Sigmoid colon (tissue), 7 donors: ENCODE data around the gene FHOD3. TPM values are rescaled to one million over a fixed set of nuclear protein-coding genes. Genes with fewer than 3 reads are reported as not detected.

Experiments used
- DNase-seq: peaks from one replicate; pipeline ENCODE4 v3.0.0-alpha.2; 2019
- H3K27ac ChIP-seq, 4 donors: fragments of 200-600 bp; sonication (generic); one replicate each; pipeline ENCODE4 v1.5.1; 2016 to 2019; ENCODE audit warnings: mild to moderate bottlenecking in 1 of 4
- H3K27me3 ChIP-seq, 3 donors: fragments of 200-600 bp; sonication (generic); one replicate each; pipeline ENCODE4 v1.5.1; 2019; ENCODE audit warnings: mild to moderate bottlenecking in 1 of 3
- H3K36me3 ChIP-seq, 4 donors: fragments of 200-600 bp; sonication (generic); one replicate each; pipeline ENCODE4 v1.5.1; 2016 to 2019
- H3K4me1 ChIP-seq, 4 donors: fragments of 200-600 bp; sonication (generic); one replicate each; pipeline ENCODE4 v1.5.1; 2017 to 2019
- H3K4me3 ChIP-seq, 4 donors: fragments of 200-600 bp; sonication (generic); one replicate each; pipeline ENCODE4 v1.5.1; 2017 to 2019; ENCODE audit warnings: mild to moderate bottlenecking in 2 of 4, moderate library complexity in 1 of 4
- H3K9me3 ChIP-seq, 4 donors: fragments of 200-600 bp in 3 of 4; sonication (generic) in 3 of 4; one replicate each; pipeline versions ENCODE4 v1.5.1 to v1.6.1; 2013 to 2019
- EP300 ChIP-seq, 4 donors: sonication (generic); formaldehyde crosslinking; IDR thresholded peaks; one replicate each; pipeline ENCODE4 v1.6.1; 2017; ENCODE audit warnings: antibody characterized with exemption in 4 of 4
- POLR2A ChIP-seq, 2 donors: fragments of 450-650 bp; IDR thresholded peaks; one replicate each; pipeline ENCODE4 v1.6.1; 2016; ENCODE audit warnings: antibody characterized with exemption in 2 of 2, mild to moderate bottlenecking in 2 of 2, moderate library complexity in 2 of 2
- POLR2AphosphoS5 ChIP-seq, 4 donors: sonication (generic); formaldehyde crosslinking; IDR thresholded peaks; one replicate each; pipeline ENCODE4 v1.6.1; 2017; ENCODE audit warnings: antibody characterized with exemption in 4 of 4
- WGBS, 2 donors: extraction: QIAGEN DNeasy Blood & Tissue Kit; methylation state at CpG; one replicate each; pipeline ENCODE4 v1.1.7; 2013; 5-methylcytosine and 5-hydroxymethylcytosine counted together
- intact Hi-C: fragments of 100-400 bp; cut with DNase I; formaldehyde crosslinking; loops from one replicate; pipeline ENCODE4 v1.15.1; 2023
- polyA plus RNA-seq, 3 donors: library from polyadenylated mRNA; stranded (reverse); fragments of 200-250 nt; gene quantifications; one replicate each; pipeline ENCODE4 v1.2.3, GENCODE V29; 2013
- total RNA-seq, 4 donors: library from RNA; depleted of rRNA; stranded (reverse); fragments of >200 nt; gene quantifications; one replicate each; pipeline ENCODE4 v1.1.0, GENCODE V29; 2016
- TF ChIP-seq, protein P1 (sequence below), 4 experiments: fragments of 450-650 bp in 3 of 4; fragments of 200-600 bp in 1 of 4; IDR thresholded peaks; one replicate each; pipeline ENCODE4 v1.5.1; 2016 to 2019; ENCODE audit warnings: antibody characterized with exemption in 4 of 4, mild to moderate bottlenecking in 3 of 4, moderate library complexity in 2 of 4
- donor health status: healthy with polysubstance abuse.
- donor health status: Bipolar disorder and iron deficiency.
- donor health status: healthy.

Gene FHOD3
- total and polyA plus RNA-seq, 7 donors = 1.2 to 24.9 (median 9.5) TPM

DNA sequence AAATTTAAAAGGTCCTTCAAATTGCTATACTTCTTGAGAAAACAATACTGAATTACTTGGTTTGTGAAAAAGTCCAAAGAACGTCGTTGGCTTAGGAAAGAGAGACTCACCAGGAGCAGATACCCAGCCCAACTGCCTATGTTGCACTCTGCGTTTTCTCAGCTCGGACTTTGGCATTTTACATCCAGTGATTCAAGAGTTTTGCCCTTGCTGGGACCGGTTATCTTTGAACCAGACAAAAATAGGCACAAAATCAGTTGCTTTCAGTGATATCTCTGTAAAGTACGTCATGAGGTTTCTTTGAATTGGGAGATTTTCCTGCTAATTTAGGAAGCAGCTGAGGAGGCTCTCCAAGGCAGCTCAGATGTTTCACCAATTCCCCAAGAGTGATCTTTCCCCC is 29.3 kb downstream of the FHOD3 start:
- H3K27ac ChIP-seq = no peak overlapping the region
- no peak for TF ChIP-seq POLR2A (IDR thresholded peaks at IDR 0.05)
- TF ChIP-seq, protein P1, sequence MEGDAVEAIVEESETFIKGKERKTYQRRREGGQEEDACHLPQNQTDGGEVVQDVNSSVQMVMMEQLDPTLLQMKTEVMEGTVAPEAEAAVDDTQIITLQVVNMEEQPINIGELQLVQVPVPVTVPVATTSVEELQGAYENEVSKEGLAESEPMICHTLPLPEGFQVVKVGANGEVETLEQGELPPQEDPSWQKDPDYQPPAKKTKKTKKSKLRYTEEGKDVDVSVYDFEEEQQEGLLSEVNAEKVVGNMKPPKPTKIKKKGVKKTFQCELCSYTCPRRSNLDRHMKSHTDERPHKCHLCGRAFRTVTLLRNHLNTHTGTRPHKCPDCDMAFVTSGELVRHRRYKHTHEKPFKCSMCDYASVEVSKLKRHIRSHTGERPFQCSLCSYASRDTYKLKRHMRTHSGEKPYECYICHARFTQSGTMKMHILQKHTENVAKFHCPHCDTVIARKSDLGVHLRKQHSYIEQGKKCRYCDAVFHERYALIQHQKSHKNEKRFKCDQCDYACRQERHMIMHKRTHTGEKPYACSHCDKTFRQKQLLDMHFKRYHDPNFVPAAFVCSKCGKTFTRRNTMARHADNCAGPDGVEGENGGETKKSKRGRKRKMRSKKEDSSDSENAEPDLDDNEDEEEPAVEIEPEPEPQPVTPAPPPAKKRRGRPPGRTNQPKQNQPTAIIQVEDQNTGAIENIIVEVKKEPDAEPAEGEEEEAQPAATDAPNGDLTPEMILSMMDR (IDR thresholded peaks at IDR 0.05) = no peak
- no peak for TF ChIP-seq POLR2AphosphoS5 (IDR thresholded peaks at IDR 0.05)
- 91 to 93% methylated on average over 6 of the region's 6 CpGs for WGBS, 2 donors
- H3K36me3 ChIP-seq = no peaks in the 10 kb centered on the region
- no peak overlapping the region for H3K4me3 ChIP-seq
- peaks cover 0 to 17% (median 8%) of the 10 kb centered on the region in 4 donors for H3K4me1 ChIP-seq
- no peak for DNase-seq
- intact Hi-C loops = no loop called here
- no peaks in the 10 kb centered on the region for H3K9me3 ChIP-seq
- no peaks in the 10 kb centered on the region for H3K27me3 ChIP-seq

GRCh38 chr18:36327352-36328316 is 30.1 kb downstream of the FHOD3 start:
- intact Hi-C loops = no loop called here
- no peak overlapping the region for H3K4me3 ChIP-seq
- H3K9me3 ChIP-seq = no peaks in the 10 kb centered on the region
- DNase-seq = no peak
- no peaks in the 10 kb centered on the region for H3K27me3 ChIP-seq
- 79 to 84% methylated on average over 5 of the region's 5 CpGs for WGBS, 2 donors
- TF ChIP-seq, protein P1 (IDR thresholded peaks at IDR 0.05) = no peak
- TF ChIP-seq POLR2A (IDR thresholded peaks at IDR 0.05) (no peak), EP300 (IDR thresholded peaks at IDR 0.05) (no peak), POLR2AphosphoS5 (IDR thresholded peaks at IDR 0.05) (no peak)
- no peaks in the 10 kb centered on the region for H3K36me3 ChIP-seq
- peaks cover 0 to 19% (median 9%) of the 10 kb centered on the region in 4 donors for H3K4me1 ChIP-seq
- no peak overlapping the region for H3K27ac ChIP-seq

DNA sequence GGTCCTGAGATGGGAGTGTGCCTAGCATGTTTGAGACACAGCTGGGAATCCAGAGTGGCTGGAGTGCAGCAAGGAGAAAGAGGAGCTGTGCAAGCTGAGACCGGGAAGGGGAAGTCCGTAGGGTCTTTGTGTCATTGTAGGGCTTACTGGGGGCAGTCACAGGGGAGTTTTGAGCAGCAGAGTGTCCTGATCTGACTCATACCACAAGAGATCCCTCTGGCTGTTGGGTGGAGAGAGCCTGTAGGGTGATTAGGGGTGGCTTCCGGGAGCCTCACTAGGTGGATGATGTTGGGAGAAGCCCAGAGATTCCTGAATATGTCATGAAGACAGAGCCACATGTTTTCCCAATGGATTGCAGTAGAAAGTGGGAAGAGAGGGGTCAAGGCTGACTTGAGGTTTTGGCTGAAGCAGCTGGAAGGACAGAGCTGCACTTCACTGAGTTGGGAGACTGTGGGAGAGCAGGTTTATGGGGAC is 30.9 kb downstream of the FHOD3 start:
- Histone ChIP-seq H3K4me1 (peaks cover 0 to 19% (median 9%) of the 10 kb centered on the region in 4 donors), H3K9me3 (no peaks in the 10 kb centered on the region), H3K27ac (no peak overlapping the region), H3K36me3 (no peaks in the 10 kb centered on the region), H3K27me3 (no peaks in the 10 kb centered on the region), H3K4me3 (no peak overlapping the region)
- no peak for DNase-seq
- WGBS, 2 donors = 87 to 94% methylated on average over 3 of the region's 3 CpGs
- TF ChIP-seq EP300 (IDR thresholded peaks at IDR 0.05) (no peak), POLR2A (IDR thresholded peaks at IDR 0.05) (no peak), POLR2AphosphoS5 (IDR thresholded peaks at IDR 0.05) (no peak)
- TF ChIP-seq, protein P1 (IDR thresholded peaks at IDR 0.05) = no peak
- intact Hi-C loops = no loop called here

DNA sequence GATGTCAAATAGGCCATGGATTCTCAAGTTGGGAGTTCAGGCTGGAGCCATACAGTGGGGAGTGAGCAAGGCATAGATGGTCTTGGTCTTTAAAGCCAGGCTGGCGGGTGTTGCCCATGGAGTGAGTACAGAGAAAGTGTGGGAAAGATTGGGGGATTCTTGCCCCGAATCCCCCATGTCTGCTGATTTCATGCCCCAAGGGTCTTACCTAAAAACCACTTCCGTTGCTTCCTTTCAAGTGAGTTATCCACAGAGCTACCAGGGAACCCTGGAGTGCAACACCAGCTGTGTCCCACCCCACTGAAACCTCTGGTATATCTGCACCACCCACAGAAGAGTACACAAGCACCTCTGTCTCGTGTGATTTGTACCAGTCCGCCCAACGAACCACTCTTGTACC is 31.4 kb downstream of the FHOD3 start:
- intact Hi-C loops = no loop called here

More for the DNA sequence above, 31.4 kb downstream of the FHOD3 start:
- WGBS, 2 donors = 91 to 95% methylated on average over 6 of the region's 6 CpGs
- TF ChIP-seq, protein P1 (IDR thresholded peaks at IDR 0.05) = no peak
- TF ChIP-seq EP300 (IDR thresholded peaks at IDR 0.05) (no peak), POLR2AphosphoS5 (IDR thresholded peaks at IDR 0.05) (no peak)
- Histone ChIP-seq H3K4me3 (no peak overlapping the region), H3K27me3 (no peaks in the 10 kb centered on the region), H3K36me3 (no peaks in the 10 kb centered on the region), H3K9me3 (no peaks in the 10 kb centered on the region), H3K4me1 (peaks cover 0 to 19% (median 9%) of the 10 kb centered on the region in 4 donors), H3K27ac (no peak overlapping the region)
- no peak for DNase-seq
